H1 (cell line): ENCODE results near the gene PDYN. TPM values are rescaled to one million over a fixed set of nuclear protein-coding genes. Genes with fewer than 3 reads are reported as not detected.

Source experiments
- CTCF ChIA-PET: fragments of 300-600 bp; sonication (Branson Sonifier 250); formaldehyde crosslinking; loops from one replicate; lab custom pipeline; 2021; ENCODE audit not compliant: partially characterized antibody; lab: Charles Lee
- POLR2A ChIA-PET: fragments of 300-600 bp; sonication (Branson Sonifier 250); formaldehyde crosslinking; loops from one replicate; lab custom pipeline; 2021; ENCODE audit warnings: inconsistent platforms; ENCODE audit not compliant: partially characterized antibody; lab: Charles Lee
- DNase-seq, 2 experiments: peaks; one replicate each; pipeline versions ENCODE4 v3.0.0 to v3.0.0-alpha.2; 2010 to 2022; ENCODE audit warnings: low spot score in 2 of 2, low read depth in 1 of 2, mixed read lengths in 1 of 2
- FAIRE-seq: peaks from 2 replicates; lab custom pipeline; 2011; peaks lifted over from hg19 to GRCh38; lab: Jason Lieb, UNC
- H2AFZ ChIP-seq: 2 replicates; pipeline ENCODE4 v1.8.1; 2012; ENCODE audit warnings: low read length, inconsistent platforms
- H2AK5ac ChIP-seq: 2 replicates; pipeline ENCODE4 v1.6.1; 2013; ENCODE audit warnings: low read depth, low read length
- H2BK120ac ChIP-seq: replicated peaks from 2 replicates; pipeline ENCODE3; 2013; ENCODE audit warnings: low read depth, low read length, inconsistent platforms
- H2BK12ac ChIP-seq: 2 replicates; pipeline ENCODE4 v1.6.1; 2013; ENCODE audit warnings: low read depth, low read length
- H2BK15ac ChIP-seq: 2 replicates; pipeline ENCODE4 v1.6.1; 2013; ENCODE audit warnings: low read length
- H2BK20ac ChIP-seq: 2 replicates; pipeline ENCODE4 v1.6.1; 2013; ENCODE audit warnings: low read length
- H2BK5ac ChIP-seq: 2 replicates; pipeline ENCODE4 v1.6.1; 2013; ENCODE audit warnings: low read depth, low read length
- H3K14ac ChIP-seq: 2 replicates; pipeline ENCODE4 v1.6.1; 2013; ENCODE audit warnings: inconsistent platforms; ENCODE audit not compliant: insufficient read length
- H3K18ac ChIP-seq: 2 replicates; pipeline ENCODE4 v1.6.1; 2013; ENCODE audit warnings: low read length; ENCODE audit errors: extremely low read depth
- H3K23ac ChIP-seq: 2 replicates; pipeline ENCODE4 v1.6.1; 2013; ENCODE audit warnings: inconsistent platforms; ENCODE audit not compliant: insufficient read length
- H3K23me2 ChIP-seq: 2 replicates; pipeline ENCODE4 v1.6.1; 2013; ENCODE audit warnings: low read depth, low read length
- H3K27ac ChIP-seq: 2 replicates; pipeline ENCODE4 v1.6.1; 2011; ENCODE audit warnings: low read depth, low read length, inconsistent platforms
- H3K27me3 ChIP-seq, 4 experiments: replicated peaks in 1 of 4; 1 replicate in 1 of 4; 2 replicates in 3 of 4; pipeline versions ENCODE4 v1.6.1 to v1.8.1; 2011 to 2013; ENCODE audit warnings: low read length in 3 of 4, mild to moderate bottlenecking in 3 of 4, inconsistent platforms in 2 of 4, mixed read lengths in 2 of 4, moderate library complexity in 1 of 4; ENCODE audit not compliant: control insufficient read depth in 3 of 4, insufficient read depth in 3 of 4; ENCODE audit errors: extremely low read depth in 1 of 4
- H3K36me3 ChIP-seq, 4 experiments: 2 replicates each; pipeline versions ENCODE4 v1.6.1 to v1.8.1; 2011 to 2013; ENCODE audit warnings: mild to moderate bottlenecking in 4 of 4, low read length in 3 of 4, moderate library complexity in 2 of 4, control low read depth in 1 of 4, inconsistent platforms in 1 of 4; ENCODE audit not compliant: insufficient read depth in 4 of 4, control insufficient read depth in 2 of 4
- H3K4ac ChIP-seq: replicated peaks from 2 replicates; pipeline ENCODE3; 2013; ENCODE audit warnings: low read length, low read depth, mixed read lengths, inconsistent platforms; ENCODE audit not compliant: insufficient read length
- H3K4me1 ChIP-seq, 4 experiments: replicated peaks in 1 of 4; 1 replicate in 1 of 4; 2 replicates in 3 of 4; pipeline versions ENCODE4 v1.6.1 to v1.8.1; 2011 to 2013; ENCODE audit warnings: low read length in 3 of 4, inconsistent platforms in 2 of 4, mixed read lengths in 1 of 4; ENCODE audit not compliant: insufficient read depth in 4 of 4, control insufficient read depth in 3 of 4
- H3K4me2 ChIP-seq, 2 experiments: 2 replicates each; pipeline versions ENCODE4 v1.6.1 to v1.8.1; 2011 to 2013; ENCODE audit warnings: low read depth in 2 of 2, low read length in 2 of 2, control low read depth in 1 of 2, inconsistent platforms in 1 of 2, mild to moderate bottlenecking in 1 of 2; ENCODE audit not compliant: insufficient read depth in 1 of 2
- H3K4me3 ChIP-seq, 4 experiments: fragments of 200-600, 300-600 bp in 1 of 4; sonication (generic), shearing (Covaris generic), sonication (Bioruptor Twin) in 1 of 4; 2 replicates each; pipeline versions ENCODE4 v1.5.1 to v1.8.1; 2011 to 2016; ENCODE audit warnings: low read length in 4 of 4, low read depth in 3 of 4, control low read depth in 2 of 4, inconsistent platforms in 2 of 4, mild to moderate bottlenecking in 2 of 4, mixed read lengths in 1 of 4, moderate library complexity in 1 of 4; ENCODE audit not compliant: insufficient read depth in 2 of 4; ENCODE audit errors: extremely low read depth in 1 of 4
- H3K56ac ChIP-seq: replicated peaks from 2 replicates; pipeline ENCODE3; 2013; ENCODE audit warnings: low read depth, mild to moderate bottlenecking, mixed read lengths, low read length, inconsistent platforms; ENCODE audit not compliant: insufficient read length
- H3K79me1 ChIP-seq: 2 replicates; pipeline ENCODE4 v1.6.1; 2013; ENCODE audit warnings: low read depth, low read length, control low read depth
- H3K79me2 ChIP-seq, 2 experiments: 2 replicates each; pipeline versions ENCODE4 v1.6.1 to v1.8.1; 2012 to 2013; ENCODE audit warnings: low read length in 2 of 2, mild to moderate bottlenecking in 2 of 2, inconsistent platforms in 1 of 2; ENCODE audit not compliant: insufficient read depth in 2 of 2, control insufficient read depth in 1 of 2
- H3K9ac ChIP-seq, 4 experiments: replicated peaks in 1 of 4; 1 replicate in 1 of 4; 2 replicates in 3 of 4; pipeline versions ENCODE4 v1.6.1 to v1.8.1; 2011 to 2013; ENCODE audit warnings: low read depth in 3 of 4, low read length in 3 of 4, control low read depth in 2 of 4, mild to moderate bottlenecking in 2 of 4, moderate library complexity in 2 of 4, inconsistent platforms in 1 of 4; ENCODE audit errors: extremely low read depth in 1 of 4
- H3K9me3 ChIP-seq, 2 experiments: 2 replicates each; pipeline versions ENCODE4 v1.6.1 to v1.8.1; 2012 to 2013; ENCODE audit warnings: mild to moderate bottlenecking in 2 of 2, moderate library complexity in 2 of 2, control low read depth in 1 of 2, inconsistent platforms in 1 of 2, low read depth in 1 of 2, low read length in 1 of 2, mixed read lengths in 1 of 2; ENCODE audit not compliant: insufficient read depth in 2 of 2
- H4K20me1 ChIP-seq, 2 experiments: replicated peaks in 1 of 2; 2 replicates each; pipeline versions ENCODE3 to v1.8.1; 2011 to 2013; ENCODE audit warnings: inconsistent platforms in 2 of 2, low read length in 2 of 2, mild to moderate bottlenecking in 1 of 2; ENCODE audit not compliant: insufficient read depth in 2 of 2, control insufficient read depth in 1 of 2
- H4K5ac ChIP-seq: 2 replicates; pipeline ENCODE4 v1.6.1; 2013; ENCODE audit warnings: low read length, low read depth, mixed read lengths, inconsistent platforms; ENCODE audit not compliant: insufficient read length
- H4K8ac ChIP-seq: 2 replicates; pipeline ENCODE4 v1.8.0; 2013; ENCODE audit warnings: mild to moderate bottlenecking, moderate library complexity, low read length, inconsistent platforms; ENCODE audit not compliant: insufficient read depth; ENCODE audit errors: extremely low read depth
- H4K91ac ChIP-seq: replicated peaks from 2 replicates; pipeline ENCODE3; 2013; ENCODE audit warnings: low read length, mixed read lengths, inconsistent platforms; ENCODE audit not compliant: insufficient read length
- BACH1 ChIP-seq: IDR thresholded peaks from 2 replicates; pipeline ENCODE4 v1.6.1; 2012; ENCODE audit warnings: low read length, improper control_type of control experiment
- CBX5 ChIP-seq: fragments of 300-800, 300-1000 bp; sonication (generic); IDR thresholded peaks from 2 replicates; pipeline ENCODE4 v1.7.1; 2016; ENCODE audit warnings: antibody characterized with exemption, low read length, low read depth
- CHD1 ChIP-seq: IDR thresholded peaks from 2 replicates; pipeline ENCODE4 v1.6.1; 2012; ENCODE audit warnings: low read depth, low read length, improper control_type of control experiment
- EZH2 ChIP-seq: fragments of 200-600 bp; sonication (generic); IDR thresholded peaks from 2 replicates; pipeline ENCODE4 v1.7.1; 2012; ENCODE audit warnings: low read depth, mild to moderate bottlenecking, moderate library complexity, low read length, inconsistent platforms; ENCODE audit not compliant: severe bottlenecking
- MAFK ChIP-seq: IDR thresholded peaks from 2 replicates; pipeline ENCODE4 v1.6.1; 2012; ENCODE audit warnings: low read depth, mild to moderate bottlenecking, improper control_type of control experiment, low read length
- PHF8 ChIP-seq: fragments of 200-600 bp; sonication (generic); conservative IDR thresholded peaks from 2 replicates; pipeline ENCODE4 v1.7.1; 2012; ENCODE audit warnings: low read depth, mild to moderate bottlenecking, inconsistent platforms, low read length, moderate library complexity
- POLR2AphosphoS5 ChIP-seq: IDR thresholded peaks from 2 replicates; pipeline ENCODE4 v1.6.1; 2011; ENCODE audit warnings: low read depth, low read length
- SP2 ChIP-seq: IDR thresholded peaks from 2 replicates; pipeline ENCODE4 v1.6.1; 2012; ENCODE audit warnings: mild to moderate bottlenecking, low read length, inconsistent platforms
- SRF ChIP-seq: IDR thresholded peaks from 2 replicates; pipeline ENCODE4 v1.6.1; 2011; ENCODE audit warnings: mild to moderate bottlenecking, low read depth, low read length, moderate library complexity
- TAF7 ChIP-seq: optimal IDR thresholded peaks from 2 replicates; pipeline ENCODE3; 2011; ENCODE audit warnings: low read depth, mild to moderate bottlenecking, inconsistent platforms, low read length, moderate library complexity, borderline replicate concordance
- TBP ChIP-seq: IDR thresholded peaks from 2 replicates; pipeline ENCODE4 v1.6.1; 2011; ENCODE audit warnings: low read depth, low read length, improper control_type of control experiment
- ZNF274 ChIP-seq: IDR thresholded peaks from 2 replicates; pipeline ENCODE4 v1.7.0; 2012; ENCODE audit warnings: low read length, borderline replicate concordance; ENCODE audit errors: extremely low read depth
- WGBS, 2 experiments: shearing (Covaris generic) in 1 of 2; methylation state at CpG; one replicate each; pipeline versions ENCODE4 v1.1.6 to v1.1.7; 2013 to 2015; ENCODE audit warnings: low lambda C conversion rate in 2 of 2, mixed read lengths in 2 of 2, inconsistent platforms in 1 of 2, low coverage in 1 of 2, missing lambda C conversion rate in 1 of 2; ENCODE audit not compliant: insufficient replicate concordance in 2 of 2, insufficient coverage in 1 of 2, insufficient read length in 1 of 2; ENCODE audit errors: extremely low coverage in 1 of 2, missing lambda C conversion rate in 1 of 2; 5-methylcytosine and 5-hydroxymethylcytosine counted together
- polyA plus RNA-seq, 7 experiments: library from polyadenylated mRNA; depleted of rRNA in 3 of 7; stranded (reverse) in 5 of 7; unstranded in 2 of 7; fragments of >200 nt in 5 of 7; fragments of 200-250 nt in 2 of 7; gene quantifications; 1 replicate in 5 of 7; 2 replicates in 1 of 7; 4 replicates in 1 of 7; pipeline versions ENCODE4 v1.2.1 to v1.2.3, GENCODE V29; 2011 to 2013; ENCODE audit warnings: missing spikeins in 2 of 7, mixed read lengths in 2 of 7
- total RNA-seq: library from RNA; stranded (reverse); fragmentation: NEBNext Ultra II Directional; extraction: Animal tissue kit (Norgen Biotek cat#: 25700); gene quantifications from 2 replicates; pipeline ENCODE4 v1.2.1, GENCODE V29; 2021
- TF ChIP-seq, protein P1 (sequence below): IDR thresholded peaks from 2 replicates; pipeline ENCODE4 v1.6.1; 2012; ENCODE audit warnings: inconsistent platforms

Gene PDYN
- total and polyA plus RNA-seq, 2 of the 8 experiments (the other 6 are each of a cell fraction or from before 2014, with no cell fraction given) = 0.54 to 0.60 TPM

DNA sequence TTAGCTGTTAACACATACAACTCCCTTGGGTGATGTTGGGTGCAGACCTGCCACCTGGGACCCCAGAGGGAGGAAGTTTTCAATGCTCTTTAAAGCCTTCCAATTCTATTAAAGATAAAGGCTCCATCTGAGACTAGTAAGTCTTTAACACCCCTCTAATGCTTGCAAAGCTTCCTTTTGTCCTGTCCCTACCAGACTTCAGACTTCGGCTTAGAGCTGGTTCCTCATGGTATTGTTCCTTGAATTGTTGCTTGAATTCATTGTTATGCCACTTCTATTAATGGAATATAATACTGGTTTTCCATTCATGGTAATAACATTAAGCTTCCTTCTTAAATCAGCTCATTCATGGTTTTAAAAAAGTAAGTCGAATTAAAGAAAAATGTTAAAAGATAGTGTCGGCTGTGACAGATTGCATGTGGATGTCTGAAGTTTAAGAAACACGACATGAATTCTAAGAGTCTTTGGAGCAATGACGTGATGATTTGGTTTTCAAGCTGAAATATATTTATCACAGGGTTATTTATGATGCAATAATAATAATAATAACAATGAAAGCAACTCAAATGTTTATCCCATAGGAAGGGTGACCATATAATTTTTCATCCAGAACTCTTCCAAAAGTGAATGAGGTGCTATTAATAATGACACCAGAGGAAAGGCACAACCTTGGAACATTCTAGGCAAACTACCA is 21.8 kb downstream of the PDYN start:
- H3K9ac ChIP-seq = no peak overlapping the region
- 77% methylated on average over 5 of the region's 5 CpGs; no CpG with 5 or more reads in 1 of the 2 experiments for WGBS, 2 experiments
- H2AK5ac ChIP-seq = no peak overlapping the region
- H2BK12ac ChIP-seq = no peak overlapping the region
- no peak overlapping the region for H3K56ac ChIP-seq
- TF ChIP-seq POLR2AphosphoS5 (no peak), ZNF274 (no peak), SP2 (no peak), TBP (no peak), CBX5 (no peak), SRF (no peak), TAF7 (no peak), CHD1 (no peak), PHF8 (no peak), MAFK (no peak), BACH1 (no peak), EZH2 (no peak)
- TF ChIP-seq, protein P1, sequence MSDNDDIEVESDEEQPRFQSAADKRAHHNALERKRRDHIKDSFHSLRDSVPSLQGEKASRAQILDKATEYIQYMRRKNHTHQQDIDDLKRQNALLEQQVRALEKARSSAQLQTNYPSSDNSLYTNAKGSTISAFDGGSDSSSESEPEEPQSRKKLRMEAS = no peak
- TF ChIP-seq, all 59 proteins: peak for 0
- no peak overlapping the region for H4K8ac ChIP-seq
- no peaks in the 10 kb centered on the region for H3K9me3 ChIP-seq
- ChIA-PET CTCF (interaction anchor here (0.7 to 2.1 kb wide), 12 partner anchors 14 to 415 kb away, joined by 3 to 9 read pairs (median 3); no protein-coding TSS in a partner anchor), POLR2A (interaction anchor here (0.7 to 1.4 kb wide), 4 partner anchors 15 to 439 kb away, joined by 3 to 4 read pairs (median 3); no protein-coding TSS in a partner anchor)
- H3K4me1 ChIP-seq = peaks cover 0 to 4% (median 0%) of the 10 kb centered on the region in 4 experiments; a peak in 1 of 7 replicates
- no peaks in the 10 kb centered on the region for H3K79me2 ChIP-seq
- no peak overlapping the region for H3K23ac ChIP-seq
- H4K20me1 ChIP-seq = peaks cover 0 to 1% of the 10 kb centered on the region in 2 experiments
- no peak overlapping the region; a peak in 1 of 4 replicates for H3K4me2 ChIP-seq
- no peak overlapping the region for H3K4ac ChIP-seq
- H3K4me3 ChIP-seq = no peak overlapping the region
- H4K91ac ChIP-seq = no peak overlapping the region
- no peak overlapping the region for H3K14ac ChIP-seq
- no peak overlapping the region for H2BK15ac ChIP-seq
- H2BK120ac ChIP-seq = no peak overlapping the region
- H3K23me2 ChIP-seq = no peaks in the 10 kb centered on the region
- no peaks in the 10 kb centered on the region for H3K36me3 ChIP-seq
- DNase-seq = no peak
- H3K27ac ChIP-seq = no peak overlapping the region
- no peak overlapping the region for H4K5ac ChIP-seq
- H3K79me1 ChIP-seq = no peaks in the 10 kb centered on the region
- H3K18ac ChIP-seq = no peak overlapping the region
- H2BK20ac ChIP-seq = no peak overlapping the region
- peaks cover 0 to 2% (median 0%) of the 10 kb centered on the region in 4 experiments; a peak in 1 of 7 replicates for H3K27me3 ChIP-seq
- FAIRE-seq = no peak
- no peak overlapping the region for H2BK5ac ChIP-seq
- no peak overlapping the region for H2AFZ ChIP-seq
